Activated CD8-positive, alpha-beta T cell treated with anti-CD3 and anti-CD28 coated beads for 36 hours (primary cell): Measurements from ENCODE around the gene ARHGEF40. TPM values are rescaled to one million over a fixed set of nuclear protein-coding genes. Genes with fewer than 3 reads are reported as not detected.

ENCODE experiments used
- ATAC-seq: fragments of 200-7000 bp; cut with Tn5 transposase; one replicate; pipeline ENCODE4 v1.10.0; 2021; ENCODE audit warnings: mild to moderate bottlenecking, moderate library complexity
- CTCF ChIA-PET: fragments of 350-600 bp; sonication (Branson Sonifier 250); formaldehyde crosslinking; loops from one replicate; lab custom pipeline; 2021; ENCODE audit warnings: antibody characterized with exemption; lab: Charles Lee
- POLR2A ChIA-PET: fragments of 350-600 bp; sonication (Branson Sonifier 250); formaldehyde crosslinking; loops from one replicate; lab custom pipeline; 2021; ENCODE audit warnings: antibody characterized with exemption; lab: Charles Lee
- DNase-seq: peaks from one replicate; pipeline ENCODE4 v3.0.0-alpha.2; 2020
- H3K27ac Mint-ChIP-seq: one replicate; pipeline ENCODE4 v1.8.0; 2021; ENCODE audit warnings: mild to moderate bottlenecking, mixed read lengths
- H3K27me3 Mint-ChIP-seq: one replicate; pipeline ENCODE4 v1.8.0; 2021; ENCODE audit warnings: mixed read lengths
- H3K36me3 Mint-ChIP-seq: one replicate; pipeline ENCODE4 v1.8.0; 2021; ENCODE audit warnings: low read depth, mixed read lengths
- H3K4me1 Mint-ChIP-seq: one replicate; pipeline ENCODE4 v1.8.0; 2021; ENCODE audit warnings: low read depth, mixed read lengths
- H3K4me3 Mint-ChIP-seq: one replicate; pipeline ENCODE4 v1.8.0; 2021; ENCODE audit warnings: mild to moderate bottlenecking, moderate library complexity, mixed read lengths
- H3K9me3 Mint-ChIP-seq: one replicate; pipeline ENCODE4 v1.8.0; 2021; ENCODE audit warnings: mixed read lengths
- CTCF ChIP-seq: fragments of 200-600 bp; IDR thresholded peaks from one replicate; pipeline ENCODE4 v1.8.0; 2022; ENCODE audit warnings: antibody characterized with exemption, mild to moderate bottlenecking
- intact Hi-C: fragments of 100-400 bp; cut with micrococcal nuclease; formaldehyde crosslinking; loops from one replicate; pipeline ENCODE4 v1.10.0; 2022
- total RNA-seq, 2 experiments: library from RNA; stranded (reverse); gene quantifications; one replicate each; pipeline ENCODE4 v1.2.3, GENCODE V29; 2021

The ARHGEF40 gene
- total RNA-seq, 2 experiments from 2014 or later, result 0.18 to 0.23 TPM

GRCh38 chr14:21023817-21024584 is 46.1 kb upstream of the ARHGEF40 start:
- no peak for TF ChIP-seq CTCF
- DNase-seq (peak; percentile 18), ATAC-seq (peak; percentile 40)
- H3K36me3 Mint-ChIP-seq, result no peaks in the 10 kb centered on the region
- intact Hi-C loops, result no loop called here
- H3K4me1 Mint-ChIP-seq, result peaks cover 12% of the 10 kb centered on the region
- H3K27me3 Mint-ChIP-seq, result peaks cover 2% of the 10 kb centered on the region
- H3K4me3 Mint-ChIP-seq, result peak overlapping the region; percentile 78
- CTCF ChIA-PET, result interaction anchor here (0.8 to 15.2 kb wide), 9 partner anchors 9 to 81 kb away, joined by 3 to 224 read pairs (median 5); partner anchors contain the start of gene ZNF219
- POLR2A ChIA-PET, result interaction anchor here (1.1 to 1.2 kb wide), 3 partner anchors 9 to 79 kb away, joined by 3 to 7 read pairs (median 3); no protein-coding TSS in a partner anchor
- peak overlapping the region; percentile 41 for H3K27ac Mint-ChIP-seq
- H3K9me3 Mint-ChIP-seq, result no peaks in the 10 kb centered on the region

GRCh38 chr14:21024585-21025370 is 45.3 kb upstream of the ARHGEF40 start, which contains the start of gene NDRG2:
Gene NDRG2 (minus strand): TSS chr14:21025061. CDS start chr14:21023315, 1,746 bp downstream.
- no peak for TF ChIP-seq CTCF
- POLR2A ChIA-PET, result no interaction called here
- intact Hi-C loops, result no loop called here
- H3K4me1 Mint-ChIP-seq, result peaks cover 12% of the 10 kb centered on the region
- no peaks in the 10 kb centered on the region for H3K36me3 Mint-ChIP-seq
- DNase-seq (peak; percentile 73), ATAC-seq (peak; percentile 77)
- no peaks in the 10 kb centered on the region for H3K9me3 Mint-ChIP-seq
- peak within 1 kb of the TSS; percentile 78 for H3K4me3 Mint-ChIP-seq
- H3K27ac Mint-ChIP-seq, result peak within 1 kb of the TSS; percentile 41
- CTCF ChIA-PET, result interaction anchor here (1.0 to 15.2 kb wide), 4 partner anchors 10 to 80 kb away, joined by 3 to 224 read pairs (median 14); partner anchors contain the start of gene ZNF219
- H3K27me3 Mint-ChIP-seq, result peaks cover 2% of the 10 kb centered on the region

GRCh38 chr14:21025371-21026273 is 44.5 kb upstream of the ARHGEF40 start:
- intact Hi-C loops, result no loop called here
- peak; percentile 41 for ATAC-seq
- DNase-seq, result no peak

More at GRCh38 chr14:21025371-21026273, 44.5 kb upstream of the ARHGEF40 start:
- ChIA-PET POLR2A (no interaction called here), CTCF (interaction anchor here (1.0 to 15.2 kb wide), 9 partner anchors 8 to 78 kb away, joined by 3 to 224 read pairs (median 7); partner anchors contain the start of gene ZNF219)
- peaks cover 2% of the 10 kb centered on the region for H3K27me3 Mint-ChIP-seq
- no peaks in the 10 kb centered on the region for H3K36me3 Mint-ChIP-seq
- H3K27ac Mint-ChIP-seq, result no peak overlapping the region
- no peak for TF ChIP-seq CTCF
- H3K9me3 Mint-ChIP-seq, result no peaks in the 10 kb centered on the region
- peak overlapping the region; percentile 78 for H3K4me3 Mint-ChIP-seq
- H3K4me1 Mint-ChIP-seq, result peaks cover 12% of the 10 kb centered on the region
